SH-SY5Y (cell line): ENCODE results near the gene PCDHA12.

Experiments
- GATA2 ChIP-seq: IDR thresholded peaks from 2 replicates; pipeline ENCODE4 v1.6.1; 2011; ENCODE audit warnings: mild to moderate bottlenecking, low read depth, low read length
- GATA3 ChIP-seq: IDR thresholded peaks from 2 replicates; pipeline ENCODE4 v1.6.1; 2011; ENCODE audit warnings: low read depth, mild to moderate bottlenecking, low read length, moderate library complexity

The PCDHA12 gene

DNA sequence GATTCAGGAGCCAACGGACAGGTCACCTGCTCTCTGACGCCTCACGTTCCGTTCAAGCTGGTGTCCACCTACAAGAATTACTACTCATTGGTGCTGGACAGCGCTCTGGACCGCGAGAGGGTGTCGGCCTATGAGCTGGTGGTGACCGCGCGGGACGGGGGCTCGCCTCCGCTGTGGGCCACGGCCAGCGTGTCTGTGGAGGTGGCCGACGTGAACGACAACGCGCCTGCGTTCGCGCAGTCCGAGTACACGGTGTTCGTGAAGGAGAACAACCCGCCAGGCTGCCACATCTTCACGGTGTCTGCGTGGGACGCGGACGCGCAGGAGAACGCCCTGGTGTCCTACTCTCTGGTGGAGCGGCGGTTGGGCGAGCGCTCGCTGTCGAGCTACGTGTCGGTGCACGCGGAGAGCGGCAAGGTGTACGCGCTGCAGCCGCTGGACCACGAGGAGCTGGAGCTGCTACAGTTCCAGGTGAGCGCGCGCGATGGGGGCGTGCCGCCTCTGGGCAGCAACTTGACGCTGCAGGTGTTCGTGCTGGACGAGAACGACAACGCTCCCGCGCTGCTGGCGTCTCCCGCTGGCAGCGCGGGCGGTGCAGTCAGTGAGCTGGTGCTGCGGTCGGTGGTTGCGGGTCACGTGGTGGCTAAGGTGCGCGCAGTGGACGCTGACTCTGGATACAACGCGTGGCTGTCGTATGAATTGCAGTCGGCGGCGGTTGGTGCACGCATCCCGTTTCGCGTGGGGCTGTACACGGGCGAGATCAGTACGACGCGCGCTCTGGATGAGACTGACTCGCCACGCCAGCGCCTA lies 17.7 kb upstream of the PCDHA12 start:
- no peak for TF ChIP-seq GATA2
- TF ChIP-seq GATA3, result no peak

DNA sequence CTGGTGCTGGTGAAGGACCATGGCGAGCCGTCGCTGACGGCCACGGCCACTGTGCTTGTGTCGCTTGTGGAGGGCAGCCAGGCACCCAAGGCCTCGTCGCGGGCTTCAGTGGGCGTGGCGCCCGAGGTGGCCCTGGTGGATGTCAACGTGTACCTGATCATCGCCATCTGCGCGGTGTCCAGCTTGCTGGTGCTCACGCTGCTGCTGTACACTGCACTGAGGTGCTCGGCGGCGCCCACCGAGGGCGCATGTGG lies 17.2 kb upstream of the PCDHA12 start:
- TF ChIP-seq GATA2, result no peak
- no peak for TF ChIP-seq GATA3

GRCh38 chr5:140862441-140863295 lies 12.4 kb upstream of the PCDHA12 start:
- TF ChIP-seq GATA3, result no peak
- no peak for TF ChIP-seq GATA2

GRCh38 chr5:140868721-140869554 lies 6.2 kb upstream of the PCDHA12 start, which contains the start of gene PCDHA11:
TSS of gene PCDHA11 (plus strand) at chr5:140868957. CDS start at chr5:140869104, 147 bp downstream.
- TF ChIP-seq GATA2 (no peak), GATA3 (no peak)

GRCh38 chr5:140869555-140869886 lies 5.6 kb upstream of the PCDHA12 start:
- no peak for TF ChIP-seq GATA3
- no peak for TF ChIP-seq GATA2

DNA sequence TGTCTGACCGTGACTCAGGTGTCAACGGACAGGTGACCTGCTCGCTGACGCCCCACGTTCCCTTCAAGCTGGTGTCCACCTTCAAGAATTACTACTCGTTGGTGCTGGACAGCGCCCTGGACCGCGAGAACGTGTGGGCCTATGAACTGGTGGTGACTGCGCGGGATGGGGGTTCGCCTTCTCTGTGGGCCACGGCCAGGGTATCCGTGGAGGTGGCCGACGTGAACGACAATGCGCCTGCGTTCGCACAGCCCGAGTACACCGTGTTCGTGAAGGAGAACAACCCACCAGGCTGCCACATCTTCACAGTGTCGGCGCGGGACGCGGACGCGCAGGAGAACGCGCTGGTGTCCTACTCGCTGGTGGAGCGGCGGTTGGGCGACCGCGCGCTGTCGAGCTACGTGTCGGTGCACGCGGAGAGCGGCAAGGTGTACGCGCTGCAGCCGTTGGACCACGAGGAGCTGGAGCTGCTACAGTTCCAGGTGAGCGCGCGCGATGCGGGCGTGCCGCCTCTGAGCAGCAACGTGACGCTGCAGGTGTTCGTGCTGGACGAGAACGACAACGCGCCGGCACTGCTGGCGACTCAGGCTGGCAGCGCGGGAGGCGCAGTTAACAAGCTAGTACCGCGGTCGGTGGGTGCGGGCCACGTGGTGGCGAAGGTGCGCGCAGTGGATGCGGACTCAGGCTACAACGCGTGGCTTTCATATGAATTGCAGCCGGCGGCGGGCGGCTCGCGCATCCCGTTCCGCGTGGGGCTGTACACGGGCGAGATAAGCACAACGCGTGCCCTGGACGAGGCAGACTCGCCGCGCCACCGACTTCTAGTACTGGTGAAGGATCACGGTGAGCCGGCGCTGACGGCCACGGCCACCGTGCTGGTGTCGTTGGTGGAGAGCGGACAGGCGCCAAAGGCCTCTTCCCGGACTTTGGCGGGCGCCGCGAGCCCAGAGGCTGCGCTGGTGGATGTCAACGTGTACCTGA lies 4.6 kb upstream of the PCDHA12 start:
- TF ChIP-seq GATA2, result no peak
- TF ChIP-seq GATA3, result no peak

DNA sequence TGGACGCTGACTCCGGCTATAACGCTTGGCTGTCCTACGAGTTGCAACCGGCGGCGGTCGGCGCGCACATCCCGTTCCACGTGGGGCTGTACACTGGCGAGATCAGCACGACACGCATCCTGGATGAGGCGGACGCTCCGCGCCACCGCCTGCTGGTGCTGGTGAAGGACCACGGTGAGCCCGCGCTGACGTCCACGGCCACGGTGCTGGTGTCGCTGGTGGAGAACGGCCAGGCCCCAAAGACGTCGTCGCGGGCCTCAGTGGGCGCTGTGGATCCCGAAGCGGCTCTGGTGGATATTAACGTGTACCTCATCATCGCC lies 2.1 kb downstream of the PCDHA12 start:
- TF ChIP-seq GATA2 (no peak), GATA3 (no peak)

DNA sequence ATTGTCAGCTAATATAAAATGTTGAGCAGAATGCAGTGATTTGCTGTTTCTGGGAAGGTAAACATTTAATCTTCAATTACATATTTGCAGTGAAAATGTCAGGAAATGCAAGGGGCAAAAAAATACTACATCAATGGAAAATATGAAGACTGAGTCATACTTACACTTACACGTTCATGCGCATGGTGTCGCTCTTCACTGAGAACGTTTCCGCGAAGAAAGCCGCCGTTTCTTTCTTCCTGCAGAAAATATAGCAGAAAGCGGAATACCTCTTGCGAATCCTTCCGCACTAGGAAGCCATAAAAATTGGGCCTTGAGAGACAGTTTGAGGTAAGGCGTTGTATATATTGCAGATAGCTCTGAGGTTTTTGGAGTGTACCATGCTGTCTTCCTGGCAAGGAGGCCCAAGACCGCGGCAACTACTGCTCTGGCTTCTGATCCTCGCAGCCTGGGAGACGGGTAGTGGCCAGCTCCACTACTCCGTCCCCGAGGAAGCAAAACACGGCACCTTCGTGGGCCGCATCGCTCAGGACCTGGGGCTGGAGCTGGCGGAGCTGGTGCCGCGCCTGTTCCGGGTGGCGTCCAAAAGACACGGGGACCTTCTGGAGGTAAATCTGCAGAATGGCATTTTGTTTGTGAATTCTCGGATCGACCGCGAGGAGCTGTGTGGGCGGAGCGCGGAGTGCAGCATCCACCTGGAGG lies 6.9 kb downstream of the PCDHA12 start, which contains the start of gene PCDHA13:
PCDHA13 (plus strand) TSS at position 236 of the 702 bp plus-strand sequence; CDS start at position 381, 145 bp downstream.
- no peak for TF ChIP-seq GATA2
- no peak for TF ChIP-seq GATA3

DNA sequence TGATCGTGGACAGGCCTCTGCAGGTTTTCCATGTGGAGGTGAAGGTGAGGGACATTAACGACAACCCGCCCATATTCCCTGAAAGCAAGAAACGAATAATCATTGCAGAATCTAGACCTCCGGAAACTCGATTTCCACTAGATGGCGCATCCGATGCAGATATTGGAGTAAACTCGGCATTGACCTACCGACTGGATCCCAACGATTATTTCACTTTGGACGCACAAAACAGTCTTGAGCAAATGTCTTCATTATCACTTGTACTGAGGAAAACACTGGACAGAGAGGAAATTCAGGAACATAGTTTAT lies 7.4 kb downstream of the PCDHA12 start:
- no peak for TF ChIP-seq GATA3
- TF ChIP-seq GATA2, result no peak

DNA sequence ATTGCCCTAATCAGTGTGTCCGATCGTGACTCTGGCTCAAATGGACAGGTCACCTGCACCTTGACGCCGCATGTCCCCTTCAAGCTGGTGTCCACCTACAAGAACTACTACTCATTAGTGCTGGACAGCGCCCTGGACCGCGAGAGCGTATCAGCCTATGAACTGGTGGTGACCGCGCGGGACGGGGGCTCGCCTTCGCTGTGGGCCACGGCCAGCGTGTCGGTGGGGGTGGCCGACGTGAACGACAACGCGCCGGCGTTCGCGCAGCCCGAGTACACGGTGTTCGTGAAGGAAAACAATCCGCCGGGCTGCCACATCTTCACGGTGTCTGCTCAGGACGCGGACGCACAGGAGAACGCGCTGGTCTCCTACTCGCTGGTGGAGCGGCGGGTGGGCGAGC lies 8.3 kb downstream of the PCDHA12 start:
- TF ChIP-seq GATA2 (no peak), GATA3 (no peak)

DNA sequence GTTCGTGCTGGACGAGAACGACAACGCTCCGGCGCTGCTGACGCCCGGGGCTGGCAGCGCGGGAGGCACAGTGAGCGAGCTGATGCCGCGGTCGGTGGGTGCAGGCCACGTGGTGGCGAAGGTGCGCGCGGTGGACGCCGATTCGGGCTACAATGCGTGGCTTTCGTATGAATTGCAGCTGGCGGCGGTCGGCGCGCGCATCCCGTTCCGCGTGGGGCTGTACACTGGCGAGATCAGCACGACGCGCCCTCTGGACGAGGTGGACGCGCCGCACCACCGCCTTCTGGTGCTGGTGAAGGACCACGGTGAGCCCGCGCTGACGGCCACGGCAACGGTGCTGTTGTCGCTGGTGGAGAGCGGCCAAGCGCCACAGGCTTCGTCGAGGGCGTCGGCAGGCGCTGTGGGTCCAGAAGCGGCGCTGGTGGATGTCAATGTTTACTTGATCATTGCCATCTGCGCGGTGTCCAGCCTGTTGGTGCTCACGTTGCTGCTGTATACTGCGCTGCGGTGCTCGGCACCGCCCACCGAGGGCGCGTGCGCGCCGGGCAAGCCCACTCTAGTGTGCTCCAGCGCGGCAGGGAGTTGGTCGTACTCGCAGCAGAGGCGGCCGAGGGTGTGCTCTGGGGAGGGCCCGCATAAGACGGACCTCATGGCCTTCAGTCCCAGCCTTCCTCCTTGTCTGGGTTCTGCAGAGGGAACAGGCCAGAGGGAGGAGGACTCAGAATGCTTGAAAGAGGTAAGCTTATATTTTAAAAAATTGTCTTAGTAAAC lies 9.0 kb downstream of the PCDHA12 start:
- TF ChIP-seq GATA3 (no peak), GATA2 (no peak)

DNA sequence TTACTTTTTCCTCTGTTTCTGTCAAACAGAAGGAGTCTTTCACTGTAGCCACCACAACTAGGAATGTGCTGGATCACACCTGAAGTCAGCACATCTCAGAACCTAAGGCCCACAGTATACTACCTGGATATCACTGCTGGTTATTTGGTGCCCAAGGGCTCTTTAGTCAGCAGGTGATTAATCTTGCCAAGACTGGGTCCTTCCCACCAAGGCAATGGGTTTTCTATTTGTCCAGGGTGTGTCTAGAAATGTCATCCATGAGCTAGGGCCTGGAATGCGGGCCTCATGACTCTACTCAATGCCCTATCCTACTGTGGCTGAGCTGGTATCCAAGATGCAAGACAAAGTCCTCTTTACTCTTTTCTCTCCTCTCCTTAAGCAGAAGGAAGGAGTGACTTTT lies 41.2 kb downstream of the PCDHA12 start:
- TF ChIP-seq GATA2 (no peak), GATA3 (no peak)

GRCh38 chr5:140923601-140924000 lies 48.5 kb downstream of the PCDHA12 start:
- TF ChIP-seq GATA3, result no peak
